HG02870 (cell line): ENCODE measurements around the gene CNTNAP5.

Source experiments
- ATAC-seq: cut with Tn5 transposase; IDR thresholded peaks from one replicate; pipeline ENCODE4 v1.9.1; 2021; ENCODE audit warnings: mild to moderate bottlenecking, moderate library complexity; ENCODE audit not compliant: unreplicated experiment

The CNTNAP5 gene

GRCh38 chr2:124877141-124877577 is 852.1 kb downstream of the CNTNAP5 start:
- ATAC-seq = no peak

DNA sequence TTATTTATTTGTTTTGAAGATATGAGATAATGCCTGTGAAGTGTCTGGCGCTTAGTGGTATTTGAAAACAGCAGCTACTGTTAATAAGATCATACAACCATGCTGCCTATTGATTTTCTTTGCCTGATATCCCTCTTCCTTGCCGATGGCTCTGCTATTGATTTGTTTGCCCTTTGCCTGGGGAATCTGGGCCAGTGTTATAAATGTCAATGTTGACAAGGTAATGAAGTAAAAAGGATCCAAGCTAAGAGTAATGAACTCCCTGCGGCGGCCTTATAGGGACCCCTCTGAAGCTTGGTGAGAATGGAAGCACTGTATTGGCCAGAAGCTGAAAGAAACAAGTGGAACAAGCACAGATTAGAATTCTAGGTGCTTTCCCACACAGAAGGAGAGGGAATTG is 854.6 kb downstream of the CNTNAP5 start:
- no peak for ATAC-seq

DNA sequence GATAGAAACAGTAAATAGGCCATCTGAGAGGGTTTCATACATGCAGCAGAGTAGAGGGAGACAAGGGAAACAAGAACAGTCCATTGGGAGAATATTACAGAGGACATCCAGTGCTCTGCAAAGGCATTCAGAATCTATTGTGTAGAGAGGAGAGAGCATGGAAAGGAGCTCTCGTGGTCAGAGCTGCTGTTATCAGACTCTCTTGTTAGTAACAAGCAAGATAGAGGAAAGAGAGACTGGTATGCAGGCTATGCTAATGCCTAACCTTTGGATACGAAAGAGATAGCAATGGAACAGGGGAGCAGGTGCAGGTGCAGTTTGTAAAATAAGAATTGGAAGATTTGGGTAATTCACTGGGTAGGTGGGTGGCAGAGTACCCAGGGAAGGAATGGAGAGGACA is 855.9 kb downstream of the CNTNAP5 start:
- ATAC-seq = no peak

GRCh38 chr2:124882423-124882822 is 857.3 kb downstream of the CNTNAP5 start:
- no peak for ATAC-seq

GRCh38 chr2:124883595-124883994 is 858.5 kb downstream of the CNTNAP5 start:
- ATAC-seq = no peak

DNA sequence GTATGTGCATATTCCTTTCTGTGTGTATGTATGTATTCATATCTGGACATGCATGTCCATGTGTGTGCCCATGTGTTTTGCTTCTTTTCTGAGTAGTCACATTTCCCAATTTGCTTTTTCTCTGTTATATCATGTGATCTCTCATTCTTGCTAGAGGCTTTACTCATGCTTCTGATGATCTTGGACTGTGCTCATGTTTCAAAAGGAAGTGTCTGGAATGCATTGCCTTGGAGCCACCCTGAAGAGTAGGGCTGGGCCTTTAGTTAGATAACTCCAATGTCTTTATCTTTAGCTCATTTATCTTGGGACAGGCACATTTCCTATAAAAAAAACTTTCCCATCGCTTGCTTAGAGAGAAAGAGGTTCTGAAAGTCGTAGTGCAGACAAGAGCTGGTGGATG is 859.2 kb downstream of the CNTNAP5 start:
- ATAC-seq = no peak

DNA sequence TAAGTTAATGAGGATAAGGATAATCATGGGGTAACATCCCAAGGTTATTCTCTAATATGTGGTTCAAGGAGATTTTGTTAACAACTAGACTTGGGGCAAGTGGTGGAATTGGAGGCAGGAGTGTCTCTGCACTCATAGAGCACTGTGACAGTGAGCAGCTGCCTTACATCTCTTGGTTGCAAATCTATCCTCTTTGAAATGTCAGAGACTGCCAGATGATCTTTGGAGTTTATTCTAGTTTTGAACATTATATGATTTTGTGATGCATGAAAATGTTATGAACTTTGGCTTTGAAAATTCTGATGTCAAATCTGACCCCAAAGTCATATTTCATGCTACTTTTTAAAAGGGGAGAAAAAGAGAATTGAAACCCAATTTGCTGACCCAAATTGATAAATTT is 861.1 kb downstream of the CNTNAP5 start:
- no peak for ATAC-seq

DNA sequence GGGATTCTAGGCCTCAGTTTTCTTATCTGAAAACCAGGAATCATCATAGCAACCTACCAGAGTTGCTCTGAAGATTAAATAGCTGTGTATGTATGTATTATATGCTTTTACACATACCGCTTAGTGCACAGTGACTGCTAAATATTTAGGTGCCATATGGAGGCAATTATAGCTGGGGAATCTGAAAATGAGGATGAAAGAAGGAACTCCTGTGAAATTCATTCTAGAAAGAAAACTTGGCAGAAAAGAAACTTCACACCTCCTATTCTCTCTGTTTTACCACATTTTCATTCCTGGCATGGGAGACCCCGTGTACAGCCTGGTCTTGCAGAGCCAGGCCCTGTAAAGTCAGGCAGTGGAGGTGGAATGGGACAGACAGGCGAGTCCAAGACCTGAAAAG is 862.4 kb downstream of the CNTNAP5 start:
- no peak for ATAC-seq

DNA sequence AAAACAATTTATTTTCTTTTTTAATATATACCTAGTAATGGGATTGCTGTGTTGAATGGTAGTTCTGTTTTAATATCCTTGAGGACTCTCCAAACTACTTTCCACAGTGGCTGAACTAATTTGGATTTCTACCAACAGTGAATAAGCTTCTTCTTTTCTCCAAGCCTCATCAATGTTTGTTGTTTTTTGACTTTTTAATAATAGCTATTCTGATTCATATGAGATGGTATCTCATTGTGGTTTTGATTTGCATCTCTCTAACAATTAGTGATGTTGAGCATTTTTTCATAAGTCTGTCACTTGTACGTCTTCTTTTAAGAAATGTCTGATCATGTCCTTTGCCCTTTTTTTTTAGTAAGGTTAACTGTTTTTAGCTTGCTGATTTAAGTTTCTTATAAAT is 863.3 kb downstream of the CNTNAP5 start:
- no peak for ATAC-seq

DNA sequence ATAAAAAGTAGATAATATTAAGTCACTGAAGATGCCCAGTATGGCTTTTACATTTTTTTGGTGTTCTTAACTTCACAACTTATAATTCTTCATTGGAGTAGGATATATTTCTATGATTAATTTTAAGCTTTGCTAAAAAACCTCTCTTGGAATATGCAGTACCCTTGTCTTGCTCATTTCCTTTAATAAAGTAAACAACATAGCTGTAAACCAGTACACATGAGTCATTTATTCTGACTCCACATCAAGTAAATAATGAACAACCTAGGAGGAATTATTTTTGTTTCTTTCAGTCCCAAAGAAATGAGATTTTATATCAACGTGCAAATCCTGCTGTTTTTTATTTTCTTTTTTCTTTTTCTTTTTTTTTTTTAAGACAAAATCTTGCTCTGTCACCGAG is 869.1 kb downstream of the CNTNAP5 start:
- ATAC-seq = no peak

DNA sequence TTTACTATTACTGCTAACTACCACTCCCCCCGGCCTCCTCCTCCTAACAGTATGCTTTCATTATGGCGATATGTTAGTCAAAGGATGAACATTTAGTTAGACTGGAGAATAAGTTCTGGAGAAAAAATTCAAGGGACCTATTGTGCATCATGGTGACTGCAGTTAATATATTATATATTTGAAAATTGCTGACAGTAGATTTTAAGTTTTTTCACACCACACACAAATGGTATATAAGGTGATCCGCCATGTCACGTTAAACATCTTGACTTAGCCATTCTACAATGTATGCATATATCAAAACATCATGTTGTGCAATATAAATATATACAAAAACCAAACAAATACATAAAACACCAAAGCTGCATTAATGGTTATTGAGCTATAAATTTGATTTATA is 873.7 kb downstream of the CNTNAP5 start:
- no peak for ATAC-seq

- no peak for ATAC-seq
These were observed 883.3 kb downstream of the CNTNAP5 start for GRCh38 chr2:124908411-124908810.

- ATAC-seq = no peak
These were observed 886.5 kb downstream of the CNTNAP5 start for GRCh38 chr2:124911560-124911959.

- no peak for ATAC-seq
These were observed 888.8 kb downstream of the CNTNAP5 start for GRCh38 chr2:124913868-124914267.

DNA sequence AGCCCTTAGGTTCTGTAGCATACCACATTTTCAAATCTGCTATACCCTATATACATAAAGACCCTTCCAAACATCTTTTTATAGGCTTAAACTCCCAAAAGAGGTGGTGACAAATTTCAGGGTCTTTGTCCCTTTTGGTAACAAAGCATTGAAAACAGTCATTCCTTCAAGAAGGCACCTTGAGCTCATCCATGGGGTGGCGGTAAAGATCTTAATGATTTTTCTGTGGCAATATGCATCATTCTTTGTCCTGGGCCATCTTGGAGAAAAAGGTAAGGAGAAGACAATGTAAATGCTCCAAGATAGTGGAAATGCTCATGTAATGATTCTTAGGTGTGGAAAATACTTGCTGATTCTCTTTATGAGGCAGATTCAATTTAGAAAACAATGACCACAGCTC is 890.5 kb downstream of the CNTNAP5 start:
- no peak for ATAC-seq

- no peak for ATAC-seq
These were observed 894.2 kb downstream of the CNTNAP5 start for GRCh38 chr2:124919296-124919695.

DNA sequence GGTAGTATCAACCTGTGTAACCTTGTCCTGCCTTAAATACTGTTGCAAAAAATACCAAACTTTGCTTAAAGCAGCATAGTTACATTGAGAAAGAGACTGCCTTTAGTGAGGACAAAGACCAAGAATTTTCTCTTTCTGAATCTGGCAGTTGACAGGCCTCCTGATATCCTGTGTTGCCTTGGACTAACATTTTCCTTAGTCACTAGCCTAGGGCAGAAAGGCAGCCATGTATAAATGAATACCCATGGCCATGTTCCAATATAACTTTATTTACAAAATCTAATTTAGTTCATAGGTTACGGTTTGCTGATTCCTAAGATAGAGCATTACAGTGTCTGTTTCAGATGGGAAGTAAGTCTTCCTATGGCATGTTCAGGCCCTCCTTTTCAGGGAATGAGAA is 895.4 kb downstream of the CNTNAP5 start:
- ATAC-seq = no peak

- ATAC-seq = no peak
These were observed 896.1 kb downstream of the CNTNAP5 start for GRCh38 chr2:124921191-124921590.

- ATAC-seq = no peak
These were observed 898.0 kb downstream of the CNTNAP5 start for GRCh38 chr2:124923097-124923496.

DNA sequence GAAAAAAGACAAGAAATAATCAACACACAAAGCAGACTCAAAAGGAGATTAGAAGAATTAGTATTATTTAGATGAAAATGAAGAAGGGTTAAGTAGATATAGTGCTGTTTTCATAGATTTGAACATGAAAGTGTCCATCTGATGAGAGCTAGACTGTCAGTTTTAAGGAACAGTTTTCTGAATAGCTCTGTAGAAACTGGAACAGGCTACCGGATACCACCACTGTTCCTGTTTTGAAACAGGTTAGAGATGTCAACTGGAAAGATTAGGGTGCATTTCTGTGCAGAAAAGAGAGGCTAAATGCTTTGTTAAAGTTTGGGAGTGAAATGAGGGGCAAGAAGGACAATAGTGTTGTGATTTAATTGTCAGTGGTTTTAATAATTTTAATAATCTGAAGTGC is 908.8 kb downstream of the CNTNAP5 start:
- ATAC-seq = no peak

GRCh38 chr2:124953921-124954320 is 928.8 kb downstream of the CNTNAP5 start:
- ATAC-seq = no peak

- no peak for ATAC-seq
These were observed 934.5 kb downstream of the CNTNAP5 start for GRCh38 chr2:124959581-124959980.

GRCh38 chr2:124961132-124961531 is 936.0 kb downstream of the CNTNAP5 start:
- ATAC-seq = no peak
